ENCODE measurements around the gene CCDC3.

- TF ChIP-seq CTCF (IDR thresholded peaks at IDR 0.05; ENCODE audit: low read depth, low read length) (no peak), POLR2A (IDR thresholded peaks at IDR 0.05; ENCODE audit: extremely low read depth, insufficient read length) (no peak), MAX (IDR thresholded peaks at IDR 0.05; ENCODE audit: low read depth, low read length) (no peak)
Measured at GRCh38 chr10:12862459-12862858, 139.1 kb downstream of the CCDC3 start.

Measured in NB4 (cell line).